Calu3 (cell line): ENCODE data around the gene FAM204A. TPM values are rescaled to one million over a fixed set of nuclear protein-coding genes. Genes with fewer than 3 reads are reported as not detected.

Experiments used
- BruUV-seq: library from RNA; stranded (reverse); fragments of 400-500 nt; replicated peaks from 2 replicates; lab custom pipeline; 2021; lab: Mats Ljungman, UMichigan
- CTCF ChIA-PET: fragments of 300-600 bp; sonication (Branson Sonifier 250); formaldehyde crosslinking; loops from one replicate; lab custom pipeline; 2022; ENCODE audit warnings: antibody characterized with exemption; lab: Charles Lee
- DNase-seq: peaks from one replicate; pipeline ENCODE4 v3.0.0; 2022
- H3K27ac Mint-ChIP-seq: one replicate; pipeline ENCODE4 v1.8.0; 2022; ENCODE audit warnings: mixed read lengths; ENCODE audit not compliant: unreplicated experiment
- H3K27me3 Mint-ChIP-seq: one replicate; pipeline ENCODE4 v1.8.0; 2022; ENCODE audit warnings: mixed read lengths; ENCODE audit not compliant: unreplicated experiment
- H3K36me3 Mint-ChIP-seq: one replicate; pipeline ENCODE4 v1.8.0; 2022; ENCODE audit warnings: mild to moderate bottlenecking, moderate library complexity, mixed read lengths; ENCODE audit not compliant: insufficient read depth, unreplicated experiment
- H3K4me1 Mint-ChIP-seq: one replicate; pipeline ENCODE4 v1.8.0; 2022; ENCODE audit warnings: mild to moderate bottlenecking, low read depth, mixed read lengths; ENCODE audit not compliant: unreplicated experiment
- H3K4me3 Mint-ChIP-seq: one replicate; pipeline ENCODE4 v1.8.0; 2022; ENCODE audit warnings: mild to moderate bottlenecking, low read depth, moderate library complexity, mixed read lengths; ENCODE audit not compliant: unreplicated experiment
- H3K9me3 Mint-ChIP-seq: one replicate; pipeline ENCODE4 v1.8.0; 2022; ENCODE audit warnings: low read depth, mixed read lengths; ENCODE audit not compliant: unreplicated experiment
- intact Hi-C: fragments of 100-400 bp; cut with micrococcal nuclease; formaldehyde crosslinking; loops from one replicate; pipeline ENCODE4 v1.10.0; 2022; ENCODE audit not compliant: unreplicated experiment
- total RNA-seq: library from RNA; stranded (reverse); gene quantifications from 2 replicates; pipeline ENCODE4 v1.2.3, GENCODE V29; 2022
- TF ChIP-seq, protein P1 (sequence below): fragments of 200-600 bp; IDR thresholded peaks from one replicate; pipeline ENCODE4 v1.8.0; 2022; ENCODE audit warnings: antibody characterized with exemption; ENCODE audit not compliant: unreplicated experiment

The FAM204A gene
- total RNA-seq, 1 experiment from 2014 or later, result 34.0 TPM

DNA sequence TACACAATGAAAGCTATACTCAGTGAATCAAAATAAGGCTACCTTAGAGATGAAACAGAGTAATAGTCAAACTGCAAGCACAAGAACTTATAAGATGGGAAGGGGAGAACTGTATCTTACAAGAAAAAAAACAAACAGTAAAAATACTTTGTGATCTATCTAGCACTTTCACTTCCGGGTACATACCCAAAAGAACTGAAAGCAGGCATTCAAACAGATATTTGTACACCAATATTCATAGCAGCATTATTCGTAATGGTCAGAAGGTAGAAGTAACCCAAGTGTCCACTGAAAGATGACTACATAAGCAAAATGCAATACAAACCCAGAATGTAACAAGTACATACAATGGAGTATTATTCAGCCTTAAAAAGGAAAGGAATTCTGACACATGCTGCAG, 18.0 kb downstream of the FAM204A start:
- Mint-ChIP-seq H3K4me3 (no peak overlapping the region), H3K9me3 (no peaks in the 10 kb centered on the region), H3K27me3 (no peaks in the 10 kb centered on the region), H3K4me1 (no peaks in the 10 kb centered on the region), H3K36me3 (no peaks in the 10 kb centered on the region), H3K27ac (no peak overlapping the region)
- TF ChIP-seq, protein P1, sequence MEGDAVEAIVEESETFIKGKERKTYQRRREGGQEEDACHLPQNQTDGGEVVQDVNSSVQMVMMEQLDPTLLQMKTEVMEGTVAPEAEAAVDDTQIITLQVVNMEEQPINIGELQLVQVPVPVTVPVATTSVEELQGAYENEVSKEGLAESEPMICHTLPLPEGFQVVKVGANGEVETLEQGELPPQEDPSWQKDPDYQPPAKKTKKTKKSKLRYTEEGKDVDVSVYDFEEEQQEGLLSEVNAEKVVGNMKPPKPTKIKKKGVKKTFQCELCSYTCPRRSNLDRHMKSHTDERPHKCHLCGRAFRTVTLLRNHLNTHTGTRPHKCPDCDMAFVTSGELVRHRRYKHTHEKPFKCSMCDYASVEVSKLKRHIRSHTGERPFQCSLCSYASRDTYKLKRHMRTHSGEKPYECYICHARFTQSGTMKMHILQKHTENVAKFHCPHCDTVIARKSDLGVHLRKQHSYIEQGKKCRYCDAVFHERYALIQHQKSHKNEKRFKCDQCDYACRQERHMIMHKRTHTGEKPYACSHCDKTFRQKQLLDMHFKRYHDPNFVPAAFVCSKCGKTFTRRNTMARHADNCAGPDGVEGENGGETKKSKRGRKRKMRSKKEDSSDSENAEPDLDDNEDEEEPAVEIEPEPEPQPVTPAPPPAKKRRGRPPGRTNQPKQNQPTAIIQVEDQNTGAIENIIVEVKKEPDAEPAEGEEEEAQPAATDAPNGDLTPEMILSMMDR, result no peak
- BruUV-seq, result no TSS peak
- intact Hi-C loops, result no loop called here
- DNase-seq, result no peak
- CTCF ChIA-PET, result no interaction called here

DNA sequence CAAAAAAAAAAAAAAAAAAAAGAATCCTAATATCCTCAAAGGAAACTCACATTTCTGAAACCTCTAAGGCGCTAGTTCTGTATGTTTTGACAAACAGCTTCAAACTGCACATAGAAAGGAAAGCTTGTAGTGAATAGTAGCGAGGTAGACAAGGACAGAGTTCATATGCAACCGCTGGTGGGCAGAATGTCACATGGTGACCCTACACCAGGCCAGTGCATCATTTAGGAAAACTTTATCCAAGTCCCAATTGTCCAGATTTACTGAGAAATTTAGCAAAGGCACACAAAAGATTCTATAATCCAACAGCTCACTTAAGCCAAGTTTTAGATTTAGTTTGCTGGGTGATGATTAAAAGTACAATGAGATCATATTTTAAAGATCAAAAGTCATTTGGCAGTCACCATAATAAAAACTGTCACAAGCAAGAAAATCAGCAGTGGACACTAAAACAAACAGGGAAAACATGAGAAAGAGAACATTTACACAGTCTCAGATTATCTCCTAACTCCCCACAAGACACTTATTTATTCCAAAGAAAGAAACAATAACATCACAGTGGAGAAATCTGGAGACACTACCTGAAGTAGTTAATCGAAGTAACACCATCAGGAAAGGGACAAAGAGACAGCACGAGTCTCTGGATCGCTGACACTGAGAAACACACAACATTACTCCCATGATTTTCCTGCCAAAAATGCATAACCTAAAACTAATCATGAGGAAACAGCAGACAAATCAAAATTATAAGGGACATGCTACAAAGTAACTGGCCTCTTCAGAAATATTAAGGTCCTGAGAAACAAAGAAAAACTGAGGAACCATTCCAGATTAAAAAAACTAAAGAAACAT, 20.2 kb downstream of the FAM204A start:
- Mint-ChIP-seq H3K27ac (no peak overlapping the region), H3K4me3 (no peak overlapping the region), H3K36me3 (no peaks in the 10 kb centered on the region), H3K4me1 (no peaks in the 10 kb centered on the region), H3K27me3 (no peaks in the 10 kb centered on the region), H3K9me3 (no peaks in the 10 kb centered on the region)
- no TSS peak for BruUV-seq
- intact Hi-C loops, result no loop called here
- no peak for DNase-seq
- TF ChIP-seq, protein P1, result no peak
- CTCF ChIA-PET, result no interaction called here

DNA sequence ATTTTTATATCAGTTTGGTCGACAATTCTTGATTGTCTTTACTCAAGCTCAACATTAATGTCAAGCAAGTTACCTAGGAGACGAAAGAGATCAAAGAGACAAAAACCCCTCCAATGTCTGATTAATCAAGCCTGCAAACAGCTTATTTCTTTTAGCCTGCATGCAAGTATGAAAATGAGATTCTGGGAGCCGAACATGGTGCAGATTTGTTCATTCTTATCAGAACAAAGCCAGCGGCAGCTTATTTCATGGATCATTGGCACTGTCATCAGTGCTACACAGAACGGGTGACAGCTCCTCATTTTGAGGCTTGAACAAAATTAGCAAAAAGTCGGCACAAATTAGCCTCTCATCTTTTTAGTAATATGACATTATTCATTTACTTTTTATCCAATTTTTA, 26.5 kb downstream of the FAM204A start:
- intact Hi-C loops, result no loop called here
- TF ChIP-seq, protein P1, result no peak
- Mint-ChIP-seq H3K9me3 (no peaks in the 10 kb centered on the region), H3K27ac (no peak overlapping the region), H3K4me1 (no peaks in the 10 kb centered on the region), H3K27me3 (no peaks in the 10 kb centered on the region), H3K4me3 (no peak overlapping the region), H3K36me3 (no peaks in the 10 kb centered on the region)
- BruUV-seq, result no TSS peak
- no peak for DNase-seq
- CTCF ChIA-PET, result no interaction called here

DNA sequence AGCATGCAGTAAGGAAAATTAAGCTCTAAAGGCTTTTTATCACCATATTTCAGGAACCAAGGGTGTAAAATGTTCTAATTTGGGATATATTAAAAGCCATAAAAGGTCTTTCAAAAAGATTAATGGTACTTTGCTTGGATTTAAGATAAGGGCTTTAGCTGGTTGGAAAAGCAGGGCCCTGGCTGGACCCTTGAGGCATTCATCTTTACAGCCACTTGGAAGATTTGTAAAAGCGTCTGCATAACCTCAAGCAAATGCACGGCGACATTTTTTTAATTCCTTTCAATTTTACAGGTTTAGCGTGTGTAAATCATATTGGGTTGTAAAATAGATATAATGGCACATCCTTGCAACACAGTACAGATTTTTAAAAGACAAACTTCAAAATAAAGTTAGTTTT, 27.2 kb downstream of the FAM204A start:
- CTCF ChIA-PET, result no interaction called here

More for the DNA sequence above, 27.2 kb downstream of the FAM204A start:
- no peak overlapping the region for H3K27ac Mint-ChIP-seq
- no TSS peak for BruUV-seq
- H3K36me3 Mint-ChIP-seq, result no peaks in the 10 kb centered on the region
- TF ChIP-seq, protein P1, result no peak
- no peaks in the 10 kb centered on the region for H3K27me3 Mint-ChIP-seq
- no peak overlapping the region for H3K4me3 Mint-ChIP-seq
- no peak for DNase-seq
- intact Hi-C loops, result no loop called here
- no peaks in the 10 kb centered on the region for H3K9me3 Mint-ChIP-seq
- H3K4me1 Mint-ChIP-seq, result no peaks in the 10 kb centered on the region
